Loucy (cell line): Measurements from ENCODE around the gene CYP2A6.
"Not testable (repeated sequence)": the region's sequence is repeated elsewhere in the genome, so short reads cannot be mapped to it uniquely, and the experiment has no call there.

Experiments used
- CTCF ChIP-seq: fragments of 200-600 bp; sonication (generic); conservative IDR thresholded peaks from 2 replicates; pipeline ENCODE4 v1.5.1; 2014; ENCODE audit warnings: mild to moderate bottlenecking, antibody characterized with exemption, low read length
- EZH2phosphoT487 ChIP-seq: fragments of 200-600 bp; IDR thresholded peaks from 2 replicates; pipeline ENCODE4 v1.6.1; 2018; ENCODE audit warnings: antibody characterized with exemption, mild to moderate bottlenecking, moderate library complexity, borderline replicate concordance

- not testable (repeated sequence) for TF ChIP-seq CTCF, EZH2phosphoT487
Measured at GRCh38 chr19:40822704-40823553, 27.3 kb downstream of the CYP2A6 start.
